ENCODE data around the gene PMIS2.

The PMIS2 gene

DNA sequence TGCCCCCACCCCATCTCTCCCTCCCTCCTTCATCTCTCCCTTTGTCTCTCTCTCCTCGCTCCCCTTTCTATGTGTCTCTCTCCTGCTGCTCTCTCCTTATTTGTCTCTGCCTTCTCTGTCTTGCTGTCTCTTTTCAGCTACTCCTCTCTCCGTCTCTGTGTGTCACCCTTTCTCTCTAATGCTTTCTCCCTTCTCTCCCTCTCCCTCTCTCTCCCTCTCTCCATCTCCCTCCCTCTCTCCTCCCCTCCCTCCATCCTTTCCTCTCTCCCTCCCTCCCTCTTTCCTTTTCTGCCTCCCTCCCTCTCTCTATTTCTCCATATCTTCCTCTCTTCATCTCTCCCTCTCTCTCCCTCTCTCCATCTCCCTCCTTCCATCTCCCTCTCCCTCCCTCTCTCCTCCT, 23.2 kb upstream of the PMIS2 start (continued):
- TF ChIP-seq, protein P1, sequence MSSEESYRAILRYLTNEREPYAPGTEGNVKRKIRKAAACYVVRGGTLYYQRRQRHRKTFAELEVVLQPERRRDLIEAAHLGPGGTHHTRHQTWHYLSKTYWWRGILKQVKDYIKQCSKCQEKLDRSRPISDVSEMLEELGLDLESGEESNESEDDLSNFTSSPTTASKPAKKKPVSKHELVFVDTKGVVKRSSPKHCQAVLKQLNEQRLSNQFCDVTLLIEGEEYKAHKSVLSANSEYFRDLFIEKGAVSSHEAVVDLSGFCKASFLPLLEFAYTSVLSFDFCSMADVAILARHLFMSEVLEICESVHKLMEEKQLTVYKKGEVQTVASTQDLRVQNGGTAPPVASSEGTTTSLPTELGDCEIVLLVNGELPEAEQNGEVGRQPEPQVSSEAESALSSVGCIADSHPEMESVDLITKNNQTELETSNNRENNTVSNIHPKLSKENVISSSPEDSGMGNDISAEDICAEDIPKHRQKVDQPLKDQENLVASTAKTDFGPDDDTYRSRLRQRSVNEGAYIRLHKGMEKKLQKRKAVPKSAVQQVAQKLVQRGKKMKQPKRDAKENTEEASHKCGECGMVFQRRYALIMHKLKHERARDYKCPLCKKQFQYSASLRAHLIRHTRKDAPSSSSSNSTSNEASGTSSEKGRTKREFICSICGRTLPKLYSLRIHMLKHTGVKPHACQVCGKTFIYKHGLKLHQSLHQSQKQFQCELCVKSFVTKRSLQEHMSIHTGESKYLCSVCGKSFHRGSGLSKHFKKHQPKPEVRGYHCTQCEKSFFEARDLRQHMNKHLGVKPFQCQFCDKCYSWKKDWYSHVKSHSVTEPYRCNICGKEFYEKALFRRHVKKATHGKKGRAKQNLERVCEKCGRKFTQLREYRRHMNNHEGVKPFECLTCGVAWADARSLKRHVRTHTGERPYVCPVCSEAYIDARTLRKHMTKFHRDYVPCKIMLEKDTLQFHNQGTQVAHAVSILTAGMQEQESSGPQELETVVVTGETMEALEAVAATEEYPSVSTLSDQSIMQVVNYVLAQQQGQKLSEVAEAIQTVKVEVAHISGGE (tag by site-specific recombination; conservative IDR thresholded peaks at IDR 0.05; ENCODE audit: low read depth): no peak
- TF ChIP-seq SP2 (tag by site-specific recombination; IDR thresholded peaks at IDR 0.05) (no peak), ZNF423 (tag by site-specific recombination; IDR thresholded peaks at IDR 0.05) (no peak), ZNF626 (tag by site-specific recombination; IDR thresholded peaks at IDR 0.05) (no peak), BCL11B (tag by site-specific recombination; IDR thresholded peaks at IDR 0.05; ENCODE audit: low read depth) (no peak), ZNF701 (tag by site-specific recombination; IDR thresholded peaks at IDR 0.05) (no peak), ZNF157 (tag by site-specific recombination; IDR thresholded peaks at IDR 0.05) (0 out of 2 replicates have a peak, but pooled peaks have one; percentile 21), ZEB2 (tag by site-specific recombination; IDR thresholded peaks at IDR 0.05) (no peak), ZNF48 (tag by site-specific recombination; IDR thresholded peaks at IDR 0.05) (no peak), ZNF24 (tag by site-specific recombination; IDR thresholded peaks at IDR 0.05) (no peak), SETDB1 (IDR thresholded peaks at IDR 0.05; ENCODE audit: insufficient read length, low read length) (no peak), TCF7L2 (IDR thresholded peaks at IDR 0.05; ENCODE audit: borderline replicate concordance, low read depth, low read length) (no peak), ZNF571 (tag by site-specific recombination; IDR thresholded peaks at IDR 0.05) (no peak)
- TF ChIP-seq, protein P2, sequence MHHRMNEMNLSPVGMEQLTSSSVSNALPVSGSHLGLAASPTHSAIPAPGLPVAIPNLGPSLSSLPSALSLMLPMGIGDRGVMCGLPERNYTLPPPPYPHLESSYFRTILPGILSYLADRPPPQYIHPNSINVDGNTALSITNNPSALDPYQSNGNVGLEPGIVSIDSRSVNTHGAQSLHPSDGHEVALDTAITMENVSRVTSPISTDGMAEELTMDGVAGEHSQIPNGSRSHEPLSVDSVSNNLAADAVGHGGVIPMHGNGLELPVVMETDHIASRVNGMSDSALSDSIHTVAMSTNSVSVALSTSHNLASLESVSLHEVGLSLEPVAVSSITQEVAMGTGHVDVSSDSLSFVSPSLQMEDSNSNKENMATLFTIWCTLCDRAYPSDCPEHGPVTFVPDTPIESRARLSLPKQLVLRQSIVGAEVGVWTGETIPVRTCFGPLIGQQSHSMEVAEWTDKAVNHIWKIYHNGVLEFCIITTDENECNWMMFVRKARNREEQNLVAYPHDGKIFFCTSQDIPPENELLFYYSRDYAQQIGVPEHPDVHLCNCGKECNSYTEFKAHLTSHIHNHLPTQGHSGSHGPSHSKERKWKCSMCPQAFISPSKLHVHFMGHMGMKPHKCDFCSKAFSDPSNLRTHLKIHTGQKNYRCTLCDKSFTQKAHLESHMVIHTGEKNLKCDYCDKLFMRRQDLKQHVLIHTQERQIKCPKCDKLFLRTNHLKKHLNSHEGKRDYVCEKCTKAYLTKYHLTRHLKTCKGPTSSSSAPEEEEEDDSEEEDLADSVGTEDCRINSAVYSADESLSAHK (tag by site-specific recombination; IDR thresholded peaks at IDR 0.05): no peak
- TF ChIP-seq, protein P3, sequence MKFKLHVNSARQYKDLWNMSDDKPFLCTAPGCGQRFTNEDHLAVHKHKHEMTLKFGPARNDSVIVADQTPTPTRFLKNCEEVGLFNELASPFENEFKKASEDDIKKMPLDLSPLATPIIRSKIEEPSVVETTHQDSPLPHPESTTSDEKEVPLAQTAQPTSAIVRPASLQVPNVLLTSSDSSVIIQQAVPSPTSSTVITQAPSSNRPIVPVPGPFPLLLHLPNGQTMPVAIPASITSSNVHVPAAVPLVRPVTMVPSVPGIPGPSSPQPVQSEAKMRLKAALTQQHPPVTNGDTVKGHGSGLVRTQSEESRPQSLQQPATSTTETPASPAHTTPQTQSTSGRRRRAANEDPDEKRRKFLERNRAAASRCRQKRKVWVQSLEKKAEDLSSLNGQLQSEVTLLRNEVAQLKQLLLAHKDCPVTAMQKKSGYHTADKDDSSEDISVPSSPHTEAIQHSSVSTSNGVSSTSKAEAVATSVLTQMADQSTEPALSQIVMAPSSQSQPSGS (tag by site-specific recombination; IDR thresholded peaks at IDR 0.05; ENCODE audit: low read depth): no peak
- TF ChIP-seq, protein P4, sequence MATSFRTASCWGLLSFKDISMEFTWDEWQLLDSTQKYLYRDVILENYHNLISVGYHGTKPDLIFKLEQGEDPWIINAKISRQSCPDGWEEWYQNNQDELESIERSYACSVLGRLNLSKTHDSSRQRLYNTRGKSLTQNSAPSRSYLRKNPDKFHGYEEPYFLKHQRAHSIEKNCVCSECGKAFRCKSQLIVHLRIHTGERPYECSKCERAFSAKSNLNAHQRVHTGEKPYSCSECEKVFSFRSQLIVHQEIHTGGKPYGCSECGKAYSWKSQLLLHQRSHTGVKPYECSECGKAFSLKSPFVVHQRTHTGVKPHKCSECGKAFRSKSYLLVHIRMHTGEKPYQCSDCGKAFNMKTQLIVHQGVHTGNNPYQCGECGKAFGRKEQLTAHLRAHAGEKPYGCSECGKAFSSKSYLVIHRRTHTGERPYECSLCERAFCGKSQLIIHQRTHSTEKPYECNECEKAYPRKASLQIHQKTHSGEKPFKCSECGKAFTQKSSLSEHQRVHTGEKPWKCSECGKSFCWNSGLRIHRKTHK (tag by site-specific recombination; IDR thresholded peaks at IDR 0.05): no peak
- TF ChIP-seq, protein P5, sequence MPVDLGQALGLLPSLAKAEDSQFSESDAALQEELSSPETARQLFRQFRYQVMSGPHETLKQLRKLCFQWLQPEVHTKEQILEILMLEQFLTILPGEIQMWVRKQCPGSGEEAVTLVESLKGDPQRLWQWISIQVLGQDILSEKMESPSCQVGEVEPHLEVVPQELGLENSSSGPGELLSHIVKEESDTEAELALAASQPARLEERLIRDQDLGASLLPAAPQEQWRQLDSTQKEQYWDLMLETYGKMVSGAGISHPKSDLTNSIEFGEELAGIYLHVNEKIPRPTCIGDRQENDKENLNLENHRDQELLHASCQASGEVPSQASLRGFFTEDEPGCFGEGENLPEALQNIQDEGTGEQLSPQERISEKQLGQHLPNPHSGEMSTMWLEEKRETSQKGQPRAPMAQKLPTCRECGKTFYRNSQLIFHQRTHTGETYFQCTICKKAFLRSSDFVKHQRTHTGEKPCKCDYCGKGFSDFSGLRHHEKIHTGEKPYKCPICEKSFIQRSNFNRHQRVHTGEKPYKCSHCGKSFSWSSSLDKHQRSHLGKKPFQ (tag by site-specific recombination; IDR thresholded peaks at IDR 0.05): no peak
